IMR-90 (cell line): ENCODE results near the gene GALNT14. TPM values are rescaled to one million over a fixed set of nuclear protein-coding genes. Genes with fewer than 3 reads are reported as not detected.

Experiments
- ATAC-seq: fragments of 200-7000 bp; cut with Tn5 transposase; 2 replicates; pipeline ENCODE4 v1.9.1; 2020; ENCODE audit warnings: low read depth, mild to moderate bottlenecking, moderate library complexity
- BruUV-seq: library from RNA; stranded (reverse); fragments of 400-500 nt; replicated peaks from 2 replicates; lab custom pipeline; 2021; lab: Mats Ljungman, UMichigan
- CTCF ChIA-PET: fragments of 300-600 bp; formaldehyde crosslinking; extraction: SDS; loops from one replicate; lab custom pipeline; 2021; ENCODE audit warnings: antibody characterized with exemption; lab: Yijun Ruan, JAX
- POLR2A ChIA-PET: fragments of 300-600 bp; sonication (Branson Sonifier 250); formaldehyde crosslinking; loops from one replicate; lab custom pipeline; 2022; ENCODE audit warnings: antibody characterized with exemption; ENCODE audit not compliant: unreplicated experiment; lab: Charles Lee
- DNase-seq: peaks from one replicate; pipeline ENCODE4 v3.0.0; 2013
- H2AFZ ChIP-seq: replicated peaks from 2 replicates; pipeline ENCODE3; 2013; ENCODE audit warnings: low read length, mild to moderate bottlenecking; ENCODE audit not compliant: poor library complexity
- H2AK5ac ChIP-seq: 2 replicates; pipeline ENCODE4 v1.6.1; 2013; ENCODE audit warnings: low read depth, low read length, inconsistent platforms
- H2AK9ac ChIP-seq: replicated peaks from 2 replicates; pipeline ENCODE3; 2013; ENCODE audit warnings: mild to moderate bottlenecking, low read depth, low read length, moderate library complexity; ENCODE audit not compliant: poor library complexity
- H2BK120ac ChIP-seq: 2 replicates; pipeline ENCODE4 v1.6.1; 2013; ENCODE audit warnings: low read depth, low read length, inconsistent platforms
- H2BK15ac ChIP-seq: 3 replicates; pipeline ENCODE4 v1.6.1; 2013; ENCODE audit warnings: low read depth, low read length, inconsistent platforms
- H2BK20ac ChIP-seq: 2 replicates; pipeline ENCODE4 v1.6.1; 2013; ENCODE audit warnings: low read depth, mild to moderate bottlenecking, inconsistent platforms, low read length, moderate library complexity
- H2BK5ac ChIP-seq: 2 replicates; pipeline ENCODE4 v1.6.1; 2013; ENCODE audit warnings: mild to moderate bottlenecking, low read depth, low read length, inconsistent platforms; ENCODE audit not compliant: poor library complexity, severe bottlenecking
- H3K14ac ChIP-seq: replicated peaks from 2 replicates; pipeline ENCODE4 v1.6.1; 2013; ENCODE audit warnings: low read depth, low read length, inconsistent platforms
- H3K18ac ChIP-seq: 2 replicates; pipeline ENCODE4 v1.6.1; 2013; ENCODE audit warnings: low read depth, low read length, control low read depth
- H3K23ac ChIP-seq: 2 replicates; pipeline ENCODE4 v1.6.1; 2013; ENCODE audit warnings: low read depth, low read length, inconsistent platforms
- H3K27ac ChIP-seq: 2 replicates; pipeline ENCODE4 v1.5.1; 2013; ENCODE audit warnings: mild to moderate bottlenecking, control low read depth, low read length; ENCODE audit not compliant: insufficient read depth
- H3K27me3 ChIP-seq: 2 replicates; pipeline ENCODE4 v1.6.1; 2013; ENCODE audit warnings: low read length; ENCODE audit not compliant: control insufficient read depth, insufficient read depth
- H3K36me3 ChIP-seq: 2 replicates; pipeline ENCODE4 v1.6.1; 2013; ENCODE audit warnings: low read length, mixed read lengths; ENCODE audit not compliant: control insufficient read depth, insufficient read depth
- H3K4ac ChIP-seq: 2 replicates; pipeline ENCODE4 v1.6.1; 2013; ENCODE audit warnings: low read depth, low read length, inconsistent platforms
- H3K4me1 ChIP-seq: 2 replicates; pipeline ENCODE4 v1.6.1; 2013; ENCODE audit warnings: low read length, mixed read lengths; ENCODE audit not compliant: control insufficient read depth, insufficient read depth
- H3K4me2 ChIP-seq: 2 replicates; pipeline ENCODE4 v1.6.1; 2013; ENCODE audit warnings: low read depth, mild to moderate bottlenecking, control low read depth, low read length, moderate library complexity
- H3K4me3 ChIP-seq: 2 replicates; pipeline ENCODE4 v1.5.1; 2013; ENCODE audit warnings: low read depth, mild to moderate bottlenecking, control low read depth, low read length, moderate library complexity; ENCODE audit not compliant: insufficient read depth
- H3K56ac ChIP-seq: 2 replicates; pipeline ENCODE4 v1.6.1; 2013; ENCODE audit warnings: low read length, inconsistent platforms; ENCODE audit not compliant: insufficient read depth; ENCODE audit errors: extremely low read depth
- H3K79me1 ChIP-seq, 2 experiments: 2 replicates each; pipeline ENCODE4 v1.6.1; 2013; ENCODE audit warnings: low read length in 2 of 2, inconsistent platforms in 1 of 2, low read depth in 1 of 2
- H3K9ac ChIP-seq: 2 replicates; pipeline ENCODE4 v1.6.1; 2013; ENCODE audit warnings: low read depth, low read length, control low read depth
- H3K9me1 ChIP-seq: 2 replicates; pipeline ENCODE4 v1.6.1; 2013; ENCODE audit warnings: low read length, inconsistent platforms; ENCODE audit not compliant: insufficient read depth
- H3K9me3 ChIP-seq: 2 replicates; pipeline ENCODE4 v1.6.1; 2013; ENCODE audit warnings: low read length; ENCODE audit not compliant: control insufficient read depth, insufficient read depth
- H4K20me1 ChIP-seq: 2 replicates; pipeline ENCODE4 v1.6.1; 2013; ENCODE audit warnings: low read length, inconsistent platforms; ENCODE audit not compliant: insufficient read depth
- H4K5ac ChIP-seq: 2 replicates; pipeline ENCODE4 v1.6.1; 2013; ENCODE audit warnings: mild to moderate bottlenecking, low read depth, low read length, control low read depth
- H4K8ac ChIP-seq, 2 experiments: 2 replicates each; pipeline ENCODE4 v1.6.1; 2013; ENCODE audit warnings: low read depth in 2 of 2, low read length in 2 of 2, control low read depth in 1 of 2, inconsistent platforms in 1 of 2
- H4K91ac ChIP-seq: 2 replicates; pipeline ENCODE4 v1.6.1; 2013; ENCODE audit warnings: low read depth, low read length, inconsistent platforms; ENCODE audit not compliant: insufficient read depth
- BHLHE40 ChIP-seq: fragments of 150-350 bp; IDR thresholded peaks from 2 replicates; pipeline ENCODE4 v1.6.1; 2016; ENCODE audit warnings: mild to moderate bottlenecking, low read depth, low read length
- CEBPB ChIP-seq: IDR thresholded peaks from 2 replicates; pipeline ENCODE4 v1.6.1; 2012; ENCODE audit warnings: low read depth, low read length, improper control_type of control experiment
- CHD1 ChIP-seq: IDR thresholded peaks from 2 replicates; pipeline ENCODE4 v1.6.1; 2012; ENCODE audit warnings: low read depth, low read length, improper control_type of control experiment
- FOS ChIP-seq: fragments of 150-350 bp; IDR thresholded peaks from 2 replicates; pipeline ENCODE4 v1.6.1; 2016; ENCODE audit warnings: low read depth, low read length
- MAFK ChIP-seq: IDR thresholded peaks from 2 replicates; pipeline ENCODE4 v1.6.1; 2012; ENCODE audit warnings: low read depth, low read length, improper control_type of control experiment
- MAZ ChIP-seq: IDR thresholded peaks from 2 replicates; pipeline ENCODE4 v1.6.1; 2012; ENCODE audit warnings: low read depth, mild to moderate bottlenecking, low read length, improper control_type of control experiment, moderate library complexity, borderline replicate concordance
- NFE2L2 ChIP-seq: fragments of 150-350 bp; IDR thresholded peaks from 2 replicates; pipeline ENCODE4 v1.6.1; 2016; ENCODE audit warnings: low read depth, mild to moderate bottlenecking, low read length
- POLR2A ChIP-seq: IDR thresholded peaks from 2 replicates; pipeline ENCODE4 v1.6.1; 2012; ENCODE audit warnings: mild to moderate bottlenecking, low read depth, low read length
- RCOR1 ChIP-seq: IDR thresholded peaks from 2 replicates; pipeline ENCODE4 v1.6.1; 2012; ENCODE audit warnings: mild to moderate bottlenecking, low read length, improper control_type of control experiment; ENCODE audit not compliant: insufficient replicate concordance
- SMC3 ChIP-seq: fragments of 150-350 bp; IDR thresholded peaks from 2 replicates; pipeline ENCODE4 v1.6.1; 2016; ENCODE audit warnings: low read depth, mild to moderate bottlenecking, antibody characterized with exemption, low read length, moderate library complexity
- WGBS, 2 experiments: methylation state at CpG; one replicate each; pipeline versions ENCODE4 v1.1.5 to v1.1.7; 2013; ENCODE audit warnings: missing lambda C conversion rate in 2 of 2; ENCODE audit not compliant: insufficient read length in 1 of 2; ENCODE audit errors: extremely low coverage in 2 of 2; 5-methylcytosine and 5-hydroxymethylcytosine counted together
- dilution Hi-C: fragments of 300-500 bp; cut with HindIII; formaldehyde crosslinking; loops from one replicate; pipeline ENCODE4 v1.14.3; 2018; ENCODE audit warnings: low sequenced_read_pairs; ENCODE audit not compliant: unreplicated experiment
- in situ Hi-C: fragments of 300-500 bp; cut with MboI; formaldehyde crosslinking; loops from 3 replicates; pipeline ENCODE4 v1.14.3; 2019; ENCODE audit warnings: low sequenced_read_pairs, inconsistent platforms, mixed read lengths
- intact Hi-C: fragments of 100-400 bp; cut with micrococcal nuclease; formaldehyde crosslinking; loops from 2 replicates; pipeline ENCODE4 v1.10.0; 2022
- polyA plus RNA-seq, 3 experiments: library from polyadenylated mRNA; depleted of rRNA; stranded (reverse); fragments of >200 nt; gene quantifications; 2 replicates each; pipeline ENCODE4 v1.2.3, GENCODE V29; 2012; ENCODE audit warnings: low replicate concordance in 1 of 3
- total RNA-seq: library from RNA; depleted of rRNA; stranded (reverse); fragments of >200 nt; gene quantifications from 2 replicates; pipeline ENCODE4 v1.2.3, GENCODE V29; 2012
- TF ChIP-seq, protein P1 (sequence below): fragments of 150-350 bp; IDR thresholded peaks from 2 replicates; pipeline ENCODE4 v1.6.1; 2016; ENCODE audit warnings: low read depth, mild to moderate bottlenecking, low read length, moderate library complexity, borderline replicate concordance
- TF ChIP-seq, protein P2 (sequence below): conservative IDR thresholded peaks from 2 replicates; pipeline ENCODE4 v1.5.1; 2012; ENCODE audit warnings: mild to moderate bottlenecking, low read depth, low read length, improper control_type of control experiment
- TF ChIP-seq, protein P3 (sequence below): fragments of 150-350 bp; IDR thresholded peaks from 2 replicates; pipeline ENCODE4 v1.6.1; 2017; ENCODE audit warnings: mild to moderate bottlenecking, antibody characterized with exemption, low read length, low read depth

Gene GALNT14
- total and polyA plus RNA-seq, 2 of the 4 experiments (the other 2 are of a cell fraction) = 0.15 to 0.18 TPM

DNA sequence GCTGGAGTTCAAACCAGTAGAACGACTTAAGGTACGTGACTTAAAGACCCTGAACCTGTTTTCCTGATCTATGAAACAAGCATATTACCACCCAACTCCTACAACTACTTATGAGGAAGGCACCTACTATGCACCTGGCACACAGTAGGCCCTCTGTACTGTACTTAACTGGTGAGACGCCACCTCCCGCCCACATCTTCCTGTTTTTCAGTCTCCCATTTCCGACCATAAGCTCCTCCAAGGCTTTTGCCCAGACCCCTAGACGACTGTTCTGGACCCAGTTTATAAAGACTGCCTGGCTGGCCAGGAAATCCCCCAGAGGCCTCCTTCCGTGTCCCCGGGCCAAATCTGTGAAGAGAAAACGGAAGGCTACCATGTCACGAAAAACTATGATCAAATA is 1.5 kb downstream of the GALNT14 start:
- H3K14ac ChIP-seq = no peak overlapping the region
- ChIA-PET CTCF (no interaction called here), POLR2A (no interaction called here)
- DNase-seq (no peak), ATAC-seq (no peak)
- H2AFZ ChIP-seq = no peak overlapping the region
- no peaks in the 10 kb centered on the region for H3K79me1 ChIP-seq
- no peak overlapping the region for H3K4me2 ChIP-seq
- dilution Hi-C loops (no loop called here), in situ Hi-C loops (no loop called here), intact Hi-C loops (no loop called here)
- H2BK15ac ChIP-seq = no peak overlapping the region
- no peak overlapping the region for H4K8ac ChIP-seq
- BruUV-seq = no TSS peak
- peaks cover 64% of the 10 kb centered on the region for H3K27me3 ChIP-seq
- H2BK5ac ChIP-seq = no peak overlapping the region
- H3K4ac ChIP-seq = no peak overlapping the region
- H4K91ac ChIP-seq = no peak overlapping the region
- no peak overlapping the region for H2AK5ac ChIP-seq
- no peak overlapping the region for H2AK9ac ChIP-seq
- no peak overlapping the region for H3K23ac ChIP-seq
- no peak overlapping the region for H3K4me3 ChIP-seq
- H2BK20ac ChIP-seq = no peak overlapping the region
- no peaks in the 10 kb centered on the region for H4K20me1 ChIP-seq
- H4K5ac ChIP-seq = no peak overlapping the region
- H3K9me1 ChIP-seq = no peaks in the 10 kb centered on the region
- no peak overlapping the region for H3K27ac ChIP-seq
- no peak overlapping the region for H3K9ac ChIP-seq
- no peaks in the 10 kb centered on the region for H3K4me1 ChIP-seq
- WGBS, 2 experiments = 87% methylated on average over 4 of the region's 10 CpGs; no CpG with 5 or more reads in 1 of the 2 experiments
- H3K18ac ChIP-seq = no peak overlapping the region
- H3K56ac ChIP-seq = no peak overlapping the region
- no peaks in the 10 kb centered on the region for H3K36me3 ChIP-seq
- H3K9me3 ChIP-seq = no peaks in the 10 kb centered on the region
- TF ChIP-seq, protein P1, sequence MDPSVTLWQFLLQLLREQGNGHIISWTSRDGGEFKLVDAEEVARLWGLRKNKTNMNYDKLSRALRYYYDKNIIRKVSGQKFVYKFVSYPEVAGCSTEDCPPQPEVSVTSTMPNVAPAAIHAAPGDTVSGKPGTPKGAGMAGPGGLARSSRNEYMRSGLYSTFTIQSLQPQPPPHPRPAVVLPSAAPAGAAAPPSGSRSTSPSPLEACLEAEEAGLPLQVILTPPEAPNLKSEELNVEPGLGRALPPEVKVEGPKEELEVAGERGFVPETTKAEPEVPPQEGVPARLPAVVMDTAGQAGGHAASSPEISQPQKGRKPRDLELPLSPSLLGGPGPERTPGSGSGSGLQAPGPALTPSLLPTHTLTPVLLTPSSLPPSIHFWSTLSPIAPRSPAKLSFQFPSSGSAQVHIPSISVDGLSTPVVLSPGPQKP = no peak
- TF ChIP-seq MAFK (no peak), BHLHE40 (no peak), SMC3 (no peak), CEBPB (no peak), NFE2L2 (no peak), MAZ (no peak), CHD1 (no peak), POLR2A (no peak), FOS (no peak), RCOR1 (no peak)
- TF ChIP-seq, protein P2, sequence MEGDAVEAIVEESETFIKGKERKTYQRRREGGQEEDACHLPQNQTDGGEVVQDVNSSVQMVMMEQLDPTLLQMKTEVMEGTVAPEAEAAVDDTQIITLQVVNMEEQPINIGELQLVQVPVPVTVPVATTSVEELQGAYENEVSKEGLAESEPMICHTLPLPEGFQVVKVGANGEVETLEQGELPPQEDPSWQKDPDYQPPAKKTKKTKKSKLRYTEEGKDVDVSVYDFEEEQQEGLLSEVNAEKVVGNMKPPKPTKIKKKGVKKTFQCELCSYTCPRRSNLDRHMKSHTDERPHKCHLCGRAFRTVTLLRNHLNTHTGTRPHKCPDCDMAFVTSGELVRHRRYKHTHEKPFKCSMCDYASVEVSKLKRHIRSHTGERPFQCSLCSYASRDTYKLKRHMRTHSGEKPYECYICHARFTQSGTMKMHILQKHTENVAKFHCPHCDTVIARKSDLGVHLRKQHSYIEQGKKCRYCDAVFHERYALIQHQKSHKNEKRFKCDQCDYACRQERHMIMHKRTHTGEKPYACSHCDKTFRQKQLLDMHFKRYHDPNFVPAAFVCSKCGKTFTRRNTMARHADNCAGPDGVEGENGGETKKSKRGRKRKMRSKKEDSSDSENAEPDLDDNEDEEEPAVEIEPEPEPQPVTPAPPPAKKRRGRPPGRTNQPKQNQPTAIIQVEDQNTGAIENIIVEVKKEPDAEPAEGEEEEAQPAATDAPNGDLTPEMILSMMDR = no peak
- TF ChIP-seq, protein P3, sequence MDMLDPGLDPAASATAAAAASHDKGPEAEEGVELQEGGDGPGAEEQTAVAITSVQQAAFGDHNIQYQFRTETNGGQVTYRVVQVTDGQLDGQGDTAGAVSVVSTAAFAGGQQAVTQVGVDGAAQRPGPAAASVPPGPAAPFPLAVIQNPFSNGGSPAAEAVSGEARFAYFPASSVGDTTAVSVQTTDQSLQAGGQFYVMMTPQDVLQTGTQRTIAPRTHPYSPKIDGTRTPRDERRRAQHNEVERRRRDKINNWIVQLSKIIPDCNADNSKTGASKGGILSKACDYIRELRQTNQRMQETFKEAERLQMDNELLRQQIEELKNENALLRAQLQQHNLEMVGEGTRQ = no peak
- no peak overlapping the region for H2BK120ac ChIP-seq
